Measurements from ENCODE around the gene URAD. TPM values are rescaled to one million over a fixed set of nuclear protein-coding genes. Genes with fewer than 3 reads are reported as not detected.
A peak's percentile ranks its signal among the peaks of the same experiment; 100 is the strongest.

The URAD gene
- total RNA-seq, 1 donor from 2014 or later: not detected

DNA sequence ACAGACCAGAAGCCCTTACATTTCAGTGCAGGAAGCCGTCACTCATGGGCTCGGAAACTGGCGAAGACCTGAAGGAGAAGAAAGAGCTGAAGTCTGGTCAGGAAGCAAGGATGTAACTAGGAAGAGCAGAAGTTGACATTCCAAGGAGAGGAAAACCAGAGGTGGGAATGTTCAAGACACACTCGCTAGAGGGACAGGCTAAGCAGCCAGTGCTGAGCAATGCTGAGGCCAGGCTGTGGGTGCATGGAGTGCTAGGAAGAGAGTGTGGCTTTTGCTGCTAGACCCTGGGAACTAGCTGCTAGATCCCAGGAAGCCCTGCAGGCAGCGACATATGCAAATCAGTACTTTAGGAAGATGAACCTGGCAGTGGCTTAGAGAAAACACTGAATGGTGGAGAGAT, 12.1 kb upstream of the URAD start:
- no peak for DNase-seq (ENCODE audit: low read depth)

DNA sequence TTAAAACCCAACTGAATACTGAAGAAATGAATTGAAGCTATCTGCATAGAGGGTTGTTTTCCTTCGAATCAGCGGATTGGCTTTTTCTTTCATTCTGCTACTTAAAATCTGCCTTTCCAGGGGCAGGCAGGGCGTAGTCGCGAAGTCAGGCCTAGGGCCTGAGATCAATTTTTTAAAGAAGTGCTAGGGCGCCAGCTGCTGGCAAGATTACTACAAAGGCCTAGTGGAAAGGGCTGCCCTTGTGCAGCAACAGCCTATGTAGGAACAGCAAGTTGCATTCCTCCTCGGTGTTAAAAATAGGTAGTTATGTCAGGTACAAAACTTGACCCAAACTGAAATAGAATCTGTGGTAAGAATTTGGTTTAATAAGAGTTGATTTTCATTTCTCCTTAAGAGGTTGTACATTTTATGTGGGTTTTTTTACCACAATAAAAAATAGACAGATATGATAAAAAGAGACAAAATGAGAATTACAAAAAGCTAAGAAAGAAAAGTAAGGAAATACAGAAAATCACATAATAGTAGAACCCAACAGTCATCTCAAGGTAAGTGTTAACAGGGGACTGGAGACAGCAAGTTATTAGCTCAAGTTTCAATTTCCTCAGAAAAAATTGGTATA, 9.5 kb upstream of the URAD start:
- DNase-seq (ENCODE audit: low read depth): peak; percentile 62

DNA sequence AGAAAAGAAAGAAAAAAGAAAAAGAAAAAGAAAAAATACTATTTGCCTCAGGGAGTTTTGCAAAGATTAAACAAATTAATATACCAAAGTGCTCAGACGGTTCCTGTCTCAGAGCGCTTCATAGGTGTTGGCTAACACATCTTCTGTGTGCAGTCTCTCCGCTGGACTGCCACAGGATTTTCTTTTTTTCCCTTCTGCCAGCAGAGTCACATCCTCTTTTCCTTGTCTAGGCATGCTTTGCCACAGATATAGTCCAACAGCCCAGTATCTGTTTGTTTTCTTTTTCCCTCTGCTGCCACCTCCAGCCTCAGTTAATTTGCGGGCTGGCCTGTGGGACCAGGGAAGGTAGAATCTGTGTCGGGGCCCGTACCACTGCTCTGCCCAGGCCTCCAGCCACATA, 3.4 kb upstream of the URAD start:
- DNase-seq (ENCODE audit: low read depth): no peak

DNA sequence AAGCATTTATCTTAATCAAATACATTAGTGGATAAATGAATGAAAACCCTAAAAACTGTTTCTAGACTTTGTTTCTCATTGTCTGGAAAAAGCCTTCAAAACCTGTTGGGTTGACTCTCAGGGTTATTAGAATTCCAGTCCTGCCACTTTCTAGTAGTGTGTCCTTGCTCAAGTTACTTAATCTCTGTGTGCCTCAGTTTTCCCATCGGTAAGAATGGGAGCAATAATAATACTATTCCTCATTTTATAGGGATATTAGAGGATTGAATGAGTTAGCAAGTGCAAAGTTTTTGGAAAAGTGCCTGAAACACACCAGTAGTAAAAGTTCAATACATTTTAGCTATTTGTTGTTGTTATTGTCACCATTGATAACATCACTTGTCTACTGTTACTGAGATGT, 2.9 kb downstream of the URAD start:
- no peak for DNase-seq (ENCODE audit: low read depth)

DNA sequence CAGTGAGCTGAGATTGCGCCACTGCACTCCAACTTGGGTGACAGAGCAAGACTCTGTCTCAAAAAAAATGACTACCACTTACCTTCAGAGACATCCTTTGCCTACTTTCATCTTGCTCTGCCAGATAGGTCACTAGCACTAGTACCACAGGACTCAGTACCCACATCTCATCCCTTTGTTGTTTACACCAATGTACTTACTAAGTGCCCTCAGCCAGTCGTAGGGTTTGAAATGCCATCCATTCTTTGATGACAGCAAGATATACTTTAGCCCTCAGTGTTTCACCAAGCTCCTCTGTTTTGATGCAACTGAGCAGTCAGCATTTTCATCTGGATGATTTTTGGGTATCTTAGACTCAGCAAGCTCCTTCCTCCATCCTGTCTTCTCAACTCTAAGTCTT, 6.1 kb downstream of the URAD start:
- no peak for DNase-seq (ENCODE audit: low read depth)

DNA sequence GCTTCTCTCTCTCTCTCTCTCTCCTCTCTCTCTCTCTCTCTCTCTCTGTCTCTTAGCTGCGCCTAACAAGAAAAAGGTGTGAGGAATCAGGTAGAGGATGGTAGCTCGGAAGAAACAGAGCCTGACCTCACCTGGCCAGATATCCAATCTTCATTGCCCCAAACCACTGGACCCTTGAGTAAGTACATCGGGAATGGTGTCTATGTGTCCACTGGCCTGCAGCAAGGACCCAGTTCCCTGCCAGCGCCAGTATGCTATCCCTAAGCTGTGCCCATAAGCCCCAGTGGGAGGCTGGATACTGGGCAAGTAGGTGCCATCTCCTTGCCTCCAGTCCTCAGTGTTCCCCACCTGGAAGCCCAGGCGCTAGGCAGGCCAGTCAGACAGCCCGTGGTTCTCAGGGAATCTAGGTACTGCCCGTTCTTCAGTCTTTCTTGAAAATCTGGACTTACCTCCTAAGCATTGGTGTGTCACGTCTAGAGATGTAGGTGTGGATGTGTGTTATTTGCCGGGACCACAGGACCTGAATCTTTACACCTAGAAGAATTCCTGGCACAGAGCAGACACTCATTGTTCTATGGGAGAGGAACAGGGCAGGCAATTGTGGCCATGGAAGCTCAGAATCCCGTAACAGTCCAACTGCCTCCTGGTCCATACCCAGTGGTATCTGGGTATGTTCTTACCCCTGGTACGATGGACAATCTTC, 7.3 kb downstream of the URAD start:
- DNase-seq (ENCODE audit: low read depth): no peak

DNA sequence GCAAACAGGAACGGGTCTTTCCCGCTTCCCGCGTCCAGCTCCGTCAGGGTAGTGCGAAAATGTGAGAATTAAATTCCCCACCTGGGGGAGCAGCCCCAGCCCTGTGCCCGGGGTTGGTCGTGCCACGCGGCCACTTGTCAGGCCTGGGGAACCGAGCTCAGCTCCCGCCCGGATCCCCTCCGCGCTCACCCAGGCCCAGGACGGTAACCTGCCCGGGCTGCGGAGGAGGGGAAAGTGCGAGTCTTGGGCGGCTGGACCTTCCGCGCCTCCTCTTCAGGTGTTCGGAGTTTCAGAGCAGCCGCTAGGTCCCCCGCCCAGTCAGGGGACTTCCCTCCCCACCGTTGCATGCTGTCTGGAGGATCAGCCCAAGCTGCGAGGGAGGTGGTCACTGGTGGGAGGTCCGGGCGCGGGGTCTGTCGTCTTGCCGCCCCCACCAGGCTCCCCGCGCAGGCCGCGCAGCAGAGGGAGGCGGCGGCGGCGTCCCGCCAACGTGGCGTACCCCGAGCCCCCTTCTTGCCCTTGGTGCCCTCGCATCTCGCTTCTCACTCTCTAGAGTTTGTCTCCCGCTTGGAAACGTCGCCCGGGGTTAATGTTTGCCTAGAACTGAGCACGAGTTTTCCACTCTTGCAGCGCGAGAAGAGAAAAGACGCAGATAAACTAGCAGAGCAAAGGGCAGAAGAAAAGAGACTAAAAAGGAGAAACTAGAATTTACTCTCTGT, 8.1 kb downstream of the URAD start:
- DNase-seq (ENCODE audit: low read depth): no peak

DNA sequence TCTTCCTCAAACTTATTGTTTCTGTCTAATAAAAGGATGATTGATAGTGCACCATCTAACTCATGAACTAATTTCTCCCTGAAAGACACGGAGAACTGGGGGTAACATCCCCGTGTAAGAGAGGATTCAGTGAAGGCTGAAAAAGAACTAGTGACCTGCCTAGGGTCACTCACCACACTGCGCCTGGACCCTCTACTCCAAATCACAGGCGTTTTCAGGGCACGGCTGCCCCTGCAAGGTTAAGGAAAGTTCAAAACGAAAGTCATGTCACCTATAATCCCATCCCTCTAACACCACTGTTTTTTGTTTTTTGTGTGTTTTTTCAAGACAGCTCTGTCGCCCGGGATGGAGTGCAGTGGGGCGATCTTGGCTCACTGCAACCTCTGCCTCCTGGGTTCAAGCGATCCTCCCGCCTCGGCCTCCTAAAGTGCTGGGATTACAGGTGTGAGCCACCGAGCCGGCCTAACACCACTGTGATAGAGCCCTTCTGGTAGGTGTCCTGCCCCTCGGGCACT, 8.7 kb downstream of the URAD start:
- DNase-seq (ENCODE audit: low read depth): no peak

DNA sequence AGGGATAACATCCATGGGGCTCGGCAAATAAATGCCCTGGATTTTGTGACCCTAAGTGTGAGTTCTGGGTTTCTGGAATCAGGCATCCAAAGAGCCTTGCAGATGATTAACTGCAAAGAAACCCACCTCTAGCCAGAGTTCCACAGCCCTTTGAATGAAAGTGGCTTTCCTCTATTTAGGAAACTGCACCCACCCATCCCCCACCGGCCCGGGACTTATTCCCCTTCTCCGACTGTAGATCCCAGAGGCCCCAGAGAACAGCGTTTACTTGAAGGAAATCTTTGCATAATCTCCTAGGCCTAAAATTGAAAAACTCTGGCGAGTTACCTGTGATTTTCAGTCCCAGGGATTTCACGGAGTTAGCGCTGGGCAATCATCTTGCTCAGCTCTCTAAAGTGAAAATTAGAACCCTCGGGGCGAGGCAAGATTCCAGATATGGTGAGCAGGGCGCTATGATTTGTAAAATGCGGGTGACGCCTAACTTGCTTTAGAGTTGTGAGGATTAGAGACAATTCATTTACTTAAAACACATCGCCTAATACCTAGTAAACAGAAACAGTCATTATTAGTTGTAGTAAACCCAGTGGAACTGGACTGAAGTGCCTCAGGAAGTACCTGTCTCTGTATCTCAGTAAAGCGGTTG, 9.4 kb downstream of the URAD start:
- DNase-seq (ENCODE audit: low read depth): no peak

DNA sequence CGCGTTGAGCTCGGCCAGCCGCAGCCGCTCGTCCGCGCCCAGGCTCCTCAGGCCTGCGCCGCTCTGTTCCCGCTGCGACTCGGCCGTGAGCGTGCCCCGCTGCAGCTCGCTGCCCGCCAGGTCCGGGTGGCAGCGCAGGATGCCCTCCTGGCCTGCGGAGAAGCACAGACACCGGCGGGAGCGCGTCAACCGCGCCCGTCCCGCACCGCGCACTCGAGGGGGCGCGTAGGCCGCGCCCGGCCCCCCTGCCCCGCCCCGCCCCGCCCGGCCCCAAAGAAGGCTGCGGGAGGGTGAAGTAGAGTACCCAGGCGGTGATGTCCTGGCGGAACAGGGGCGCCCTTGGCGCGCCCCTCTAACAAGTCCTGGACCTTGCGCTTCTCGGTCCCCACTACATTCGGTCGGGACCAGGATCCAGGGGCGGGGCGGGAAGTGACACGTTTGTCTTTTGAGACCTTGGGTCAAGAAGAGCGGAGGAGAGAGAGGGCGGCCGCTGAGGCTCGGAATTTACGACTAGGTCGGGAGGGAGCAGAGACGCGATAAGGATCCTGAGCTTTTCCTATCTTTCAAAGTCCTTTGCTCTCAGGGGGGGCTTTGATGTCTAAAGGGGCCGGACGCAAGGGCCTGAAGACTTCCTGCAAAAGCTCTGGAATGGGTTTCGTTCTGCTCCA, 10.1 kb downstream of the URAD start:
- no peak for DNase-seq (ENCODE audit: low read depth)

DNA sequence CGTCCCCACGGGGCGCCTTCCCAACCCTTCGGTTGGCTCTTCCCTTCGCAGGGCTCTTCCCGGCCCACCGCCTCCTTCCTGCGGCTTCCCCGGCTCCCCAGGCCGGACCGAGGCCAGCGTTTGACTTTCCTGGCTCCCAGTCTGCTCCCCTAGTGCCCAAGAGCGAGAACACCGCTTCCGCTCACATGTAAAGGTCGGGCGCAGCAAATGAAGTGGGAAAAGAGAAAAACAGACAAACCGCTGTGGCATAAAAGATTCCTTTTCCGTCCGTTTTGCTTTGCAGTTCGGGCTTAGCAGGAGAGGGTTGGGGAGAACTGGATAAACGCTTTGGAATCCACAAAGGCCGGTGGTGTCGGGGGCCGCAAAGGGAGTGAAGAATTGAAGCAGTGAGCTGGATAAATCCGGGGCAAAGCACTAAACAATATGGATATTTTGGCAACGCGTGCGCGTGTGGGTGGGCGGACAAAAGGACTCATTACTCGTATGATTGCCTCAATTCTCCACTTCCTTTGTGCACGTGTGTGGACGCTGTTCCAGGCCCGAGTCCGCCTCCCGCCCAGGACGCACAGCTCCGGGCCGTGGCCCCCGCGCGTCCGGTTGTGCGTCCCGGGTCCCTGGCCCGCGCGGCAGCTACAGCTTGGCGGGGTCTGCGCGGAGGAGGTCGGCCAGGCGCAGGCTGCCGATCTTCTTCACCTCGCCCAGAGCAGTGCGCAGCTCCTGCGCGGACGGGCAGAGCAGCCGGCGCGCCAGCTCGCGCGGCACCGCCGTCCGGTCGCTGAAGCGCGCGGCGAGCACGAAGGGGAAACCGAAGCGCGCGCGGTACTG, 10.8 kb downstream of the URAD start:
- DNase-seq (ENCODE audit: low read depth): no peak

DNA sequence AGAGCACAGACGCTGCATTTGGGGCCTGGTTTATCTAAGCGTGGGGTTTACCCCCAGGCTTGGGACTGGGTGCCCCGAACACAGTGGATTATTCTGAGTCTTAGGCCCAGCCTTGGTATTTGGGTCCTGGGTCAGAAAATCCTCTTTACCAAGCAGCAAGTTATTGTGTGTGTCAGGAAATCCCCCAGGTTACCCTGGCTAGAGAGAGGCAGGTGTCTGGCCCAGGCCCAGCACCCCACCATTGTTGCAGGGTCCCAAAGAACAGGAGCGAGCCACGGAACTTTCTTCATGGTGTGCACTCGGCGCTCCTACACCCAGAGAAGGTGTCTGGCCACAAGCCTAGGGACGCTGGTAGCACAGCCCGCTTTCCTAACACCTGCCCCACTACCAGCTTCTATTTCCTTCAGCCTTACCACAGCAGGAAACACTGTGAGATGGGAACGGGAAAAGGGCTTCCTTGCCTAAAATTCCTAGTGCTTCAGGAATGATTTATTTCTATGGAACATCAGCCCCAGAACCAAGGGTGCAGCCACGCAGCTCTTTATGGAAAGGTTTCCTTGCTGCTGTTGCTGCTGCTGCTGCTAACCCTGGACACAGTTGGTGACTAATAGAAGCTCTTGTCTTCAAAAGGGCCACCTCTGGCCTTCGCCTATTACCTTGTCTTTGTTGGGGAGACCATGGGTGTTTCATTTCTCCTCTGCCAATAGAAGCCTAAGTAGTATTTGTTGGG, 12.0 kb downstream of the URAD start:
- DNase-seq (ENCODE audit: low read depth): no peak

DNA sequence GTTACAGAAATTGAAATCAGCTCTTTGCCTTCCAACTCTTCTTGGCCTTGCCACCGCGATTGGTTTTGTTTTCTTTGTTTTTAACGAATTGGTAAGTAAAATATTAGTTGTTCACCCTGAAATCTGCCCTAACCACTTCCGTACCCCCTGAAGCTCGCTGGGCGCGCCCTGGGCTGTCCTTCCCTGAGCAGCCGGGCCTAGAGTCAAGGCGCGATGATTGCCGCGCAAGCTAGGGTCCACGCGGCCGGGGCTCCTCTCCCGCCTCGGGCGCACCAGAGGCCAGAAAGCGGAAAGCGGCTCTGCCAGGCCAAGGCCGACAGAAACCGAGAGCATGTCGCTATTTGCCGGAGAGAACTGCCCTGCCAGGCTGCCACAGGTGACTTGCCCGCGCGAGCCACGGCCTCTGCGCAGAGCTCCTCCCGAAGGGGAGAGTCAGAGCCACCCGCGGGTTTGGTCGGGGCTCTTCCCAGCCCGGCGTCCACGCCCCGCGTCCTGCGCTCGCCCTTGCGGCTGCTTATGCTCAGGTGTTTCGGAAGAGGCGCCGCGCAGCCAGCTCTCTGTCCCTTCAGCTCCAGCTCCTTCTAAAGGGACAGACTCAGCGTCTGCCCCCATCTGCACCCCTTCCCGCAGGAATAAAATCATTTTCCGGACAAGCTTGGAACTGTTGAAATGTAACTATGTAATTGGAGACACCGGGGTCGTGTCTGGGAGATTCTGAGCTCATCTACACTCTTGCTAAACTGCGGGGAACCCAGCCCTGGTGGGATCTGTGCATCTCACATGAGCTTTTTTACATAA, 12.7 kb downstream of the URAD start:
- DNase-seq (ENCODE audit: low read depth): no peak

DNA sequence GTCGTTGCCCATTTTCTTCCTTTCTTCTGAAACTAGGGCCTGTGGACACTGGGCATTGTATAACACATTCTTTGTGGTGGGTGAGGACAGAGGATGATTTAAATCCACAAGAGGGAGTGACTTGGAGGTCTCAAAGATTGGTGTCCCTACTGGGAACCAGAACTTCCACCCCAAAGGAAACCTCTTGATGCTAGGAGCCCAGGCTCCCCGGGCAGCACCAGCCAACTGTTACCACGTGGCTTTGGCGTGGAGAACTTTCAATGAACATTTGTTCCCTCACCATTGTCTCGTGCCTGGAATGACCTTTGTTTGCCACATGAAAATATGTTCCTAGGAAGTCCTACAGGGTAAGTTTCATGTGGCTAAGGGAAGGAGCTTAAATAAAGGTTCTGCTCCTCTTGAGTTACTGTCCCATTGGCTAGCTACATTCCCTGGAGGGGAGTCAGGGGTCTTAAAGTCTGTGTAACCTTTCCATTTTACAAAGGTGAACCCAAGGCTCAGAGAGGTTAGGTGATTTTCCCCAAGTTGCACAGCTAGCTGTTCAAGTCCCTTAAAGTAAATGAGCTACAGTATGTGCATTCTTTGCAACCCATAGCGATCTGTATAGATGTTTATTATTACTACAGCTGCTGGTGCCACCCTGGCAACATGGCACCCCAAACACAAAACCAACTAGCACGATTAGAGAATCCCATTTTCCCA, 14.4 kb downstream of the URAD start:
- DNase-seq (ENCODE audit: low read depth): no peak

DNA sequence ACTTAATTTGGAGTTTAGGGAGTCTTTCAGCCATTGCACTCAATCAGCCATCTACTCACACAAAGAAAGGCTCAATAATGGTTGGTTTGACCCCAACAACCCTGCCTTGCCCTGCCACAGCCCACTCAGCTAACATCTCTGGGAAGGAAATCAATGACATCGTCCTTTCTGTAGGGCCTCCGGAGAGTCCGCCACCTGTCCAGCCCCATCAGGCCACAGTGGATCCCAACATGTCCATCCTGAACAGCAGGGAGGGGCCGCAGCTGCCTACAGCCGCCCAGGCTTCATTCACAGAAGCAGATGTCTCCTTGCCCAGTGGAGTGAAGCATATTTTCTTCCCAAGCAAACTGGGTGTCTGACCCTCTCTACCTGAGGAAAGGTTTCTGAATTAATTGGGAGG, 15.2 kb downstream of the URAD start:
- DNase-seq (ENCODE audit: low read depth): no peak

DNA sequence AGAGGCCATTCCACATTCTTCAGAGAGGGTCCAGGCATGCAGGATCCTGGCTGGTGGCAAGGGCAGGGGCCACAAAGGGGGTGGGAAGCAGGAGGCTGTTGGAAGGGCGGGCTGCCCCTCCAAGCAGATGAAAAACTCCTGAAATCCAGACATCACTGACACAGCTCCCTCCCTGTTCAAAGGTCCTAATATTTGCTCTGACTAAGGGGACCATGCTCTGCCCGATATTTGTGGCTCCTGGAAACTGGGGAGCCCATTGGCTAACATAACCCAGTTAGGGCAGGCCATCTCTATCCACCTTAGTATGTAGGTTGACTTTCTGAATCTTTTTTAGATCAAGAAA, 16.0 kb downstream of the URAD start:
- DNase-seq (ENCODE audit: low read depth): no peak

DNA sequence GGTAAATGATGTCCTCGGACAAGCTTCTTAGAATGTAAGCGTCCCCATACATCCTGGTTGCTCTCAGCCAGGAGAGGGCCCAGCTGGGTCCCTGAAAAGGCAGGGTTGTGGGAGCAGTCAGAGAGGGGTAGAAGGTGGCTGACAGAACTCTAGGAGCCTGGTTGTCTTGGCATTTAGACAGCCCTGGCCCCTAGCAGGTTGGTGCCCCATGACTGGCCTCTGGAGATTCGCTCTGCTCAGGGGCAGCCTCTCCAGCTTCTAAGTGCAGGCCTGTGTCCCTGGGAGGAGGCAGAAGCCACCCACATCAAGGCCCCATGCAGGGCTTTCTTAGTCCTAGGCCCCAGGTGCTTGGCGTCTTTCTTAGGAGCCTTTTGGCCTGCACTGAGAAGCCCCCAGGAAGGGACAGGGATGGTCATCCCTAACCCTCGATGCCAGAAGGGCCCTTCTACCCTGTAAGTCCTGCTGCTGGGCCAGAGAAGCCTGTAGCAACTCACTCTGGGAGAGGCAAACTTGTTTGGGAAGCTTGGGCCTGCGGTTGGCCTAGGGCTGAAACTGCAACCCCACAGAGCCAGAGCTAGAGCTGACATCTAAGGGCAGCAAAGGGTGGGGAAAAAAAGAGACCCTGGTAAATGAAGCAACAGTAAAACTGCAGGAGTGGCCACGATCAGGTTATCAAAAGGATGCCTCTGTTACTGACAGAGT, 16.6 kb downstream of the URAD start:
- no peak for DNase-seq (ENCODE audit: low read depth)

DNA sequence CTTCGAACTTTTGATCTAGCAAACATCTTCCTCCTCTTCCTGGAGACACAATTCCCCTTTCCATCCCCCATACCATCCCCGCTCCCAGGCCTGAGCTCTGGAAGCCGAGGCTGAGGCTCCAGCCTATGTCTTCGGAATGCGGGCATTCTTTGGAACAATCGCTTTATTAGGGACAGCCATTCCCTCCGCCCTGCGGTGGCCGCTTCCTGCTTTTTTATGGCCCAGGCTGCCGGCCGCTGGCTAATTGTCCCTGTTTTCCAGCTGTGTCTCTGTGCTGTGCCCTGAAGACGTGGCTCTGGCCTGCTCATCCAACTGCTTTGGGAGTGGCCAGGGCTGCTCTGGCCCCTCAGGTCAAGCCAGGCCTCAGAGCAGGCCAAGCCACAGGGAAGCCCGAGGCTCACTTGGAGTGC, 17.3 kb downstream of the URAD start:
- no peak for DNase-seq (ENCODE audit: low read depth)

All from myocyte (in vitro differentiated cells).